Coronary artery (tissue), 2 donors: ENCODE data around the gene CIBAR2.

Experiments used
- DNase-seq: peaks from one replicate; pipeline ENCODE4 v3.0.0-alpha.2; 2017; ENCODE audit warnings: low spot score
- H3K27ac ChIP-seq, 2 donors: fragments of 200-600 bp; sonication (generic); one replicate each; pipeline ENCODE4 v1.5.1; 2016 to 2019
- H3K4me3 ChIP-seq: fragments of 200-600 bp; sonication (generic); 2 replicates; pipeline ENCODE4 v1.5.1; 2016; ENCODE audit warnings: mild to moderate bottlenecking, moderate library complexity
- CTCF ChIP-seq: fragments of 200-600 bp; sonication (generic); IDR thresholded peaks from one replicate; pipeline ENCODE4 v1.5.1; 2019; ENCODE audit warnings: antibody characterized with exemption

The CIBAR2 gene

GRCh38 chr16:85139881-85140339 is 27.6 kb upstream of the CIBAR2 start:
- H3K4me3 ChIP-seq, result no peak overlapping the region
- no peak for TF ChIP-seq CTCF
- H3K27ac ChIP-seq, result no peak overlapping the region
- DNase-seq, result no peak

- TF ChIP-seq CTCF, result no peak
- no peak for DNase-seq
- H3K27ac ChIP-seq, result no peak overlapping the region
- H3K4me3 ChIP-seq, result no peak overlapping the region
These were observed 26.8 kb upstream of the CIBAR2 start for GRCh38 chr16:85138825-85139627.

GRCh38 chr16:85138073-85138824 is 26.0 kb upstream of the CIBAR2 start:
- Histone ChIP-seq H3K4me3 (peak overlapping the region; percentile 66), H3K27ac (peak overlapping the region; percentile 10 to 51)
- TF ChIP-seq CTCF, result no peak
- no peak for DNase-seq

GRCh38 chr16:85137323-85138072 is 25.2 kb upstream of the CIBAR2 start:
- Histone ChIP-seq H3K27ac (peak overlapping the region; percentile 51 to 86), H3K4me3 (peak overlapping the region; percentile 66)
- DNase-seq, result peak; percentile 96
- no peak for TF ChIP-seq CTCF

- Histone ChIP-seq H3K27ac (peak overlapping the region; percentile 51 to 86), H3K4me3 (peak overlapping the region; percentile 66)
- DNase-seq, result peak; percentile 78
- TF ChIP-seq CTCF, result no peak
These were observed 24.5 kb upstream of the CIBAR2 start for GRCh38 chr16:85136702-85137322.

GRCh38 chr16:85136213-85136701 is 24.0 kb upstream of the CIBAR2 start:
- TF ChIP-seq CTCF, result no peak
- Histone ChIP-seq H3K27ac (peak overlapping the region; percentile 51 to 86), H3K4me3 (peak overlapping the region; percentile 66)
- no peak for DNase-seq
